HG03378 (cell line): ENCODE measurements around the gene ARHGEF25.
A peak's percentile ranks its signal among the peaks of the same experiment; 100 is the strongest.
"Not testable (repeated sequence)": the region's sequence is repeated elsewhere in the genome, so short reads cannot be mapped to it uniquely, and the experiment has no call there.

ENCODE experiments used
- ATAC-seq: cut with Tn5 transposase; IDR thresholded peaks from one replicate; pipeline ENCODE4 v1.9.1; 2021; ENCODE audit warnings: mild to moderate bottlenecking, moderate library complexity; ENCODE audit not compliant: unreplicated experiment

The ARHGEF25 gene

DNA sequence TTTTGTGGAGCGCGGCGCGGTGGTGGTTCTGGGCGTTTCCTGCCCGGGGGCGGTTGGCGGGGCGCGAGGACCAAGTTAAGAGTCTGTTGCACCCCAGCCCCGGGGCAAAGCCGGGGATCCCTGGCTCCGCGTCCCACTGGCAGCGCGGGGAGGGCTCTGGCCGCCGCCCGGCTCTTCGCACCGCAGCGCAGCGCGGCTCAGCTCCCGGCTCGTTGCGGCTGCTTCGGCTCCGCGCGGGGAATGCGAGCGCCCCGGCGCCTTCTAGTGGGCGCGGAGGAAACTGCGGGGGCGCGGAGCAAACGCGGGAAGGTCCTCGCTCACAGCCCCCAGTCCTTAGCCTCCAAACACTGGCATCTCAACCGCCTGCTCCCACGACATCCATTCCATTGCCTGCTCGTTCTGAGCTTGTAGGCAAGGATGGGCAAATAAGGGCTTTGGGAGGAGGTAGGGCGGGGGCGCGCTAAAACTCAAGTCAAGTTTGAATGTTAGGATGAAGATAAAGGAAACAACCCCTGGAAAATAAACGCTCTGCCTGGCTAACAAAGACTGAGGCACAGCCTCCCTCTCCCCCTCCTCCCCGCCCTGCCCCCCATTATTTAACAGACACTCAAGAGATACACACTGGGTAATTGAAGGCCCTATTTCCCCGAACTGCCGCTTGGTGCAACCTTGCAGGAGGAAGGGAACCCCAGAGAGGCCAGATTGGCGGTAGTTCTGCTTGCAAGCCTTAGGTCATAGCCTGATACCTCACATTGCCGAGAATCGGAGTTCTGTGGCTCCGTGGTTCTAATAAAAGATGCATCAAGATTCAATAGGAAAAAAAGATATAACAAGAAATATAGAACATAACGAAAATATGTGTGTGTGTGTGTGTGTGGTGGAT, 22.0 kb downstream of the ARHGEF25 start, which contains the start of gene B4GALNT1:
TSS of gene B4GALNT1 (minus strand) at position 244 of the 883 bp plus-strand sequence. CDS start 1,069 bp downstream, outside the sequence.
- ATAC-seq: peak; percentile 61

DNA sequence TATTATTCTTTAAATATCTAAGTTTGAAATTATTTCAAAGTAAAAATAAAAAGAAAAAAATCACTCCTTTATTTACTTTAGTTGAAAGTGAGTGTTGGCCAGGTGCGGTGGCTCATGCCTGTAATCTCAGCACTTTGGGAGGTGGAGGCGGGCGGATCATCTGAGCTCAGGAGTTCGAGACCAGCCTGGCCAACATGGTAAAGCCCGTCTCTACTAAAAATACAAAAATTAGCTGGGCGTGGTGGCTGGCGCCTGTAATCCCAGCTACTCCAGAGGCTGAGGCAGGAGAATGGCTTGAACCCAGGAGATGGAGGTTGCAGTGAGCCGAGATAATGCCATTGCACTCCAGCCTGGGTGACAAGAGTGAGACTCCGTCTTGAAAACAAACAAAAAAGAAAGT, 25.5 kb downstream of the ARHGEF25 start:
- ATAC-seq: not testable (repeated sequence)

DNA sequence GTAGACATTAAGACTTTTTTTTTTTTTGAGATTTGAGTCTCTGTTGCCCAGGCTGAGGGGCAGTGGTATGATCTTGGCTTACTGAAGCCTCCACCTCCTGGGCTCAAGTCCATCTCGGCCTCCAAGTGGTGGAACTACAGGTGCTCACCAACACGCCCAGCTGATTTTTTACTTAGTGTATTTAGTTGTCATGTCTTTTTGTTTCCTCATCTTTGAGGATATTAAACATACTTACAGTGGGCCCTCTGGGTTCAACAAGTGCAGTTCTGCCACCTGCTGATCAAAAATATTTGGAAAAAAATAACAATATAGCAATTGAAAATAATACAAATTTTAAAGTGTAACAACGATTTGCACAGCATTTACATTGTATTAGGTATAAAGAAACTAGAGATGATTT, 26.1 kb downstream of the ARHGEF25 start:
- ATAC-seq: no peak

DNA sequence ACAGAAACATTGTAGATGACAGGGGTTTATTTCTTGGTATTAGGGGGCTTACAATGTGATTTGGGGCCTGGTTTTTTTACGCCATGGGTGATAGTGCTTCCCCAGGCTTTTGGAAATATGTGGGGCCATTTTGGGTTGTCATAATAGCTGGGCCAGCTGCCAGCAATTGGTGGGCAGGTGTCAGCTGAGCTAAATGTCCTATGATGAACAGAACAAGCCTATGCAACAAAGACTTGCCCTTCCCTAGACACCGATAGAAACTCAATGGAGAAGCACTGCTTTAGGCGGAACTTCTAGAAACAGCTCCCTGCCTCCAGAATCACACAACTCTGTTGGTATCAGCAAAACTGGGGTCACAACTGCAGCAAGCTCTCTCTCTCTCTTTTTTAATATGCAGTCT, 26.9 kb downstream of the ARHGEF25 start:
- ATAC-seq: no peak

DNA sequence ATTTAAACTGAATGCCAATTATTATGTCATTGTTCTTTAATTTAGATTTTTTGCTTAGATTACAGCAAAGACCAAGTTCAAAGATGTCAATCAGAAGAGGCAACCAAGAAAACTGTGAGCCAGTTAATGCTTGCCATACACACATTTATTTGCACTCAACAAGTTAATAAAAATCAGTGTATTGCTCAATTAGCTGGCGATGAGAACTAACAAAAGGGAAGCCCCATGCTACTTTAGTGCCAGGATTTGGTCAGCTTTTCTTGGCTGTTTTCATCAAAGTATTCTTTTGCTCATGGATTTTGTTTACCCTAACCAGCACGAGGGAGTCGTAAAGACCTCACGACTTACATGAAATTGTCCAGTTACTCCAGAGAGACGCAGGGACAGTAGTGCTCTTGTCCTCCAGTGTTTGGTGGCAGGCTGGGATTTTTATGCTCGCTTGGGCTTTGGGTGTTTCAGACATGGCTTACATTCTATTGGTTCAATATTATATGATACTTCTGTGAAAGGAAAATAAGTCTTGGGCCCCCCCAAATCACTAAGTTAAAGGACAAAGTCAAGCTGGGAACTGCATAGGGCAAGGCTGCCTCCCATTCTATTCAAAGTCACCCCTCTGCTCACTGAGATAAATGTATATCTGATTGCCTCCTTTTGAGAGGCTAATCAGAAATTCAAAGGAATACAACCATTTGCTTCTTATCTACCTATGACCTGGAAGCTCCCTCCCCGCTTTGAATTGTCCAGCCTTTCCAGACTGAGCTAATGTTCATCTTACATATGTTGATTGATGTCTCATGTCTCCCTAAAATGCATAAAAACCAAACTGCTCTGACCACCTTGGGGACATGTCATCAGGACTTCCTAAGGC, 29.2 kb downstream of the ARHGEF25 start:
- no peak for ATAC-seq

DNA sequence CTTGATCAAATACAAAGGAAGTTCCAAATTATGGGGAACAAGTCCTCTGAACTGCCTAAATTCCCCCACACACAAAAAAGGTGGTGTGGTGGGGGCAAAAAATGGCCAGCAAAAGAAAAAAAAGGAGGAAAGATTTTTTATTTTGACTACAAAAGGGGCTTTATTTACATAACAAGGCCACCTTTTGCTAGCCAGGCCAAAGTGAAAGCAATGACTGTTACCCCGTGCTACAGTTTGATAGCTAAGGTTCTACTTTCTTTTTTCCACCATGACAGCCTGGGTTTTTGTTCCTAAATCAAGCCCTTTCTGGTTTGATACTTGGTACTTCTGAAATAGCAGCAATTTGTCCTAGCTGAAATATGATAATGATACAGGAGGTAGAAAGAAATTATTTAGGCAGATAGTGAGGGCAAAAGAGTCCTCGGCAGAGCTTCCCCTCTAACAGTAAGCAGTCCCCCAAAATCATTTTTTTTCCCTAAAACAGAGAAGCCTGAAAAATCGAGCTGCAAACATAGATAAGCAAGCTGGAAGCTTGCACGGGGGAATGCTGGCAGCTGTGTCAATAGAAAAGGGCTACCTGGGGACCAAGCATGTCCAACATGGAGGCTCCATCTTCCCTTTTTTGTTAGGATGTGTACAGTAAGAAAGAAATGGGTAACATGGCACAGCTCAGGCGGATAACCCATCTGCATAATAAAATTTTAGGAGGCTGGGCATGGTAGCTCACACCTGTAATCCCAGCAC, 30.6 kb downstream of the ARHGEF25 start:
- no peak for ATAC-seq

DNA sequence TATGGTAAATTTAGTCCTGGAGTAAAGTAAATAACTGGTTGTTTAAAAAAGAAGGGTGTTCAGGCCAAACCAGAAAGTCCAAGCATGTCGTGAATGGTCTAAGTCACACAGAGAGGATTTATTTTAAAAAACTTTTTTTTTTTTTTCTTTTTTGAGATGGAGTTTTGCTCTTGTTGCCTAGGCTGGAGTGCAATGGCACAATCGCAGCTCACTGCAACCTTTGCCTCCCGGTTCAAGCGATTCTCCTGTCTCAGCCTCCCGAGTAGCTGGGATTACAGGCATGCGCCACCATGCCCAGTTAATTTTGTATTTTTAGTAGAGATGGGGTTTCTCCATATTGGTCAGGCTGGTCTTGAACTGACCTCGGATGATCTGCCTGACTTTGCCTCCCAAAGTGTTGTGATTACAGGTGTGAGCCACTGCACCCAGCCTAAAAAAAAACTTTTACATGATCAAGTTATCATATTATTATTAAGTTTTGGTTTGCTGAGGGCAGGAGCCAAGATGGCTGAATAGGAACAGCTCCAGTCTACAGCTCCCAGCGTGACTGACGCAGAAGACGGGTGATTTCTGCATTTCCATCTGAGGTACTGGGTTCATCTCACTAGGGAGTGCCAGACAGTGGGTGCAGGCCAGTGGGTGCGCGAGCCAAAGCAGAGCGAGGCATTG, 34.9 kb downstream of the ARHGEF25 start:
- ATAC-seq: not testable (repeated sequence)

DNA sequence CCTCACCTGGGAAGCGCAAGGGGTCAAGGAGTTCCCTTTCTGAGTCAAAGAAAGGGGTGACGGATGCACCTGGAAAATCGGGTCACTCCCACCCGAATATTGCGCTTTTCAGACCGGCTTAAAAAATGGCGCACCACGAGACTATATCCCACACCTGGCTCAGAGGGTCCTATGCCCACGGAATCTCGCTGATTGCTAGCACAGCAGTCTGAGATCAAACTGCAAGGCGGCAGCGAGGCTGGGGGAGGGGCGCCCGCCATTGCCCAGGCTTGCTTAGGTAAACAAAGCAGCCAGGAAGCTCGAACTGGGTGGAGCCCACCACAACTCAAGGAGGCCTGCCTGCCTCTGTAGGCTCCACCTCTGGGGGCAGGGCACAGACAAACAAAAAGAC, 35.4 kb downstream of the ARHGEF25 start:
- not testable (repeated sequence) for ATAC-seq

DNA sequence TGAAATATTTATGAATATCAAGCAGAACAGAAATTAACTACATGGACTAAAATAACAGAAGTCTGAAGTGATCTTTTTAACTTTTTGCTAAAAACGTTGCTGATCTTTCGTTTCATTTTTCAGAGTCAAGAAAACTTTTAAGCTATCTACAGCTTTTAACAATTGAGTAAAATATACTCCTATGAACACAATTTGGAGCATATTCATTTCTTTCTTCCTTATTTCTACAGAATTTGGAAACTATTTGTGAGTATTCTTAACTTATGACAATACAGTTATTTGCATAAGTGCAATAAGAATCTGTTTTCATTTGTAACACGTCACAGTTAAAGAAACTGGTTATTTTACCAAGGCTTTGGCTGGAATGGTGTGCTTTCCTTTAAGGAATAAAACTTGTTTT, 42.8 kb downstream of the ARHGEF25 start:
- ATAC-seq: no peak

DNA sequence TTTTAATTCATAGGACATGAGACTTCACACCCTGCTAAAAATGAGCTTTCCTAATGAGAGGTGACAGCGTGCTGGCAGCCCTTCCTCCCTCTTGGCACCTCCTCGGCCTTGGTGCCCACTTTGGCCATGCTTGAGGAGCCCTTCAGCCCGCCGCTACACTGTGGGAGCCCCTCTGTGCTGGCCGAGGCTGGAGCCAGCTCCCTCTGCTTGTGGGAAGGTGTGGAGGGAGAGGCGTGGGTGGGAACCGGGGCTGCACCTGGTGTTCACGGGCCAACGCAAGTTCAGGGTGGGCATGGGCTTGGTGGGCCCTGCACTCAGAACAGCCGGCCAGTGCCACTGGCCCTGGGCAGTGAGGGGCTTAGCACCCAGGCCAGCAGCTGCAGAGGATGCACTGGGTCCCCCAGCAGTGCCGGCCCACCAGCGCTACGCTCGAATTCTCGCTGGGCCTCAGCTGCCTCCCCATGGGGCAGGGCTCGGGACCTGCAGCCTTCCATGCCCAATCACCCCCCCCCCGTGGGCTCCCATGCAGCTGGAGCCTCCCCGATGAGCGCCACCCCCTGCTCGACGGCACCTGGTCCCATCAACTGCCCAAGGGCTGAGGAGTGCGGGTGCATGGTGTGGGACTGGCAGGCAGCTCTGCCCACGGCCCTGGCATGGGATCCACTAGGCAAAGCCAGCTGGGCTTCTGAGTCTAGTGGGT, 44.5 kb downstream of the ARHGEF25 start:
- ATAC-seq: no peak

DNA sequence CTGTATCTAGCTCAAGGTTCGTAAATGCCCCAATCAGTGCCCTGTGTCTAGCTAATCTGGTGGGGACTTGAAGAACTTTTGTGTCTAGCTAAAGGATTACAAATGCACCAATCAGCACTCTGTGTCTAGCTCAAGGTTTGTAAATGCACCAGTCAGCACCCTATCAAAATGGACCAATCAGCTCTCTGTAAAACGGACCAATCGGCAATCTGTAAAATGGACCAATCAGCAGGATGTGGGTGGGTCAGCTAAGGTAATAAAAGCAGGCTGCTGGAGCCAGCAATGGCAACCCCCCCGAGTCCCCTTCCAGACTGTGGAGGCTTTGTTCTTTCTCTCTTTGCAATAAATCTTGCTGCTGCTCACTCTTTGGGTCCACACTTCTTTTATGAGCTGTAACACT, 45.2 kb downstream of the ARHGEF25 start:
- not testable (repeated sequence) for ATAC-seq

DNA sequence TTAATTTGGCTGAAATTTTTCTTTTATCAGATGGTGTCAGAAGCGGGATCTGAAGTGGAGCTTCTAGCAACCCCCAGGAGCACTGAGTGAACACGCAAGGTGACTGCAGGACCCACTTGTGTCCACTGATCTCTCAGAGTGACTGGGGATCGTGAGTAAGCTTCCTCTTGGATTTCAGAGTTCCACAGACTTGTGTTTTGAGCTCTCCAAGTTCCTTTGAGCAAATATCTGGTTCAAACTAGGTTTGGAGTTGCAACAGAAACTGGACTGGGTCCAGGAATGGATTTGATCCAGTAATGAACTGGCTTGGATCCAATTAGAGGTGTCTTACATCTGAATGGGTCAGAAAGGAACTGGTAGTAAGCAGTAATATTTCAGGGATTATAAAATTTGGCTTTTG, 46.5 kb downstream of the ARHGEF25 start:
- no peak for ATAC-seq

DNA sequence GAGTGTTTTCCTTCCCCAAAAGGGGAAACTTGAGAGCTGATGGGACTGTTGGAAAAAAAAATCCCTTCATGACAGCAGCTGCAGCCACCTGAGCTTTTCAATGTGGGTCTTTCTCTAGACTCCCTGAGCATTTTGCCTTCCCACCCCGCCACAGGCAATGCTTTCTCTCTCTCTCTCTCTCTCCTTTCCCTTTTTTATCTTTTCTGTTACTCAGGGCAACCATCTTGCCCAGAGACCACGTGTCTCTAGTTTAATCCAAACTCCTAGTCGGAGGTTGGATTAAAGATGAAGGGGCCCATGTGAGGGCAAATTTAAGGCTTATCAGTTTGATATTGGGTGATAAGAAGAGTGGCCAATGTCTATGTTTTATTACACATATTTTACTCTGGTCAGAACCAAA, 47.7 kb downstream of the ARHGEF25 start:
- ATAC-seq: no peak

DNA sequence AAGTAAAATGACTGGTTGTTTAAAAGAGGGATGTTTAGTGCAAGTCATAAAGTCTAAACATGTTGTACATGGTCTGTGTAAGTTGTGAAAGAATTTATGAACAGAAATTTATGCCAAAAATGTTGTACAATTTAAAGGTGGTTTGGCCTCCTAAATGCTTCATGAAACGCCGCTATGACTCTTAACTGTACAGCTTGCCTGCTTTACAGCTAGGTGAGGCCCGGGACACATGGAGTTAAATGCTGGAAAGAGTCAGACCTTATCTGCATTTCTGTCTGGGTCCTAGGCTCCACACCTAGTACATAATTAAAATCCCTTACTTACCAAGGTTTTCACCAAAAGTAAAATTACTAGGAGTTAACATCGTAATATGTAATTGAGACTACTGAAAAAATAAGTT, 50.1 kb downstream of the ARHGEF25 start:
- ATAC-seq: no peak

DNA sequence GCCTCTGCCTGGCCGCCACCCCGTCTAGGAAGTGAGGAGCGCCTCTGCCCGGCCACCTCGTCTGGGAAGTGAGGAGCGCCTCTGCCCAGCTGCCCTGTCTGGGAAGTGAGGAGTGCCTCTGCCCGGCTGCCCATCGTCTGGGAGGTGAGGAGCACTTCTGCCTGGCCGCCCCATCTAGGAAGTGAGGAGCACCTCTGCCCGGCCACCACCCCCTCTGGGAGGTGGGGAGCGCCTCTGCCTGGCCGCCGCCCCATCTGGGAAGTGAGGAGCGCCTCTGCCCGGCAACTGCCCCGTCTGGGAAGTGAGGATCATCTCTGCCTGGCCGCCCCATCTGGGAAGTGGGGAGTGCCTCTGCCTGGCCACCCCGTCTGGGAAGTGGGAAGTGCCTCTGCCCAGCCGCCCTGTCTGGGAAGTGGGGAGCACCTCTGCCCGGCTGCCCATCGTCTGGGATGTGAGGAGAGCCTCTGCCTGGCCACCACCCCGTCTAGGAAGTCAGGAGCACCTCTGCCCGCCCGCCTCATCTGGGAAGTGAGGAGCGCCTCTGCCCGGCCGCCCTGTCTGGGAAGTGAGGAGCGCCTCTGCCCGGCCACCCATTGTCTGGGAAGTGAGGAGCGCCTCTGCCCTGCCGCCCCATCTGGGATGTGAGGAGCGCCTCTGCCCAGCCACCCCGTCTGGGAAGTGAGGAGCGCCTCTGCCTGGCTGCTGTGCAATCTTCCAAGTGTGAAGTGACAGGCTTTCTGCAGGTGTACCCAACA, 54.0 kb downstream of the ARHGEF25 start:
- not testable (repeated sequence) for ATAC-seq
